Measurements from ENCODE around the gene FNIP1. TPM values are rescaled to one million over a fixed set of nuclear protein-coding genes. Genes with fewer than 3 reads are reported as not detected.

Gene FNIP1
- total and polyA plus RNA-seq, 2 of the 13 experiments (the other 11 are each of a cell fraction or from before 2014, with no cell fraction given), result 10.9 to 29.3 TPM

DNA sequence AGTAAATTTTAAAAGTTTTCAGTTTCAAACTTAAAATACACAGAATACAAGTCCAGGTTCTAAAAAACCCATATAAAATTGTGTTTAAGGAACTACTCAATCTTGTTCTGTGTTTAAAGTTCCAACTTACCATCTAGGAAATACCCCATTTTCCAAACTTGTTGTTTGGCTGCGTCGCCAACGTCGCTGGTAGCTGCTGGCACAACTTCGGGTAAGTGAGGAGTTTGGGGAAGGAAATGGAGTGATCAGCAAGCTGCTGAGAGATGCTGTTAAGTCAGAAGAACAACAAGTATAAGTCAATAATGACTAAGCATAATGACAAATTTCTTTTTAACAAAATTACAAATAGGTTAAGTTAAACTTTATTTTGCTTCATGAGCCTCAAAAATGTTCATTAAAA is 90.5 kb downstream of the FNIP1 start (continued):
- TF ChIP-seq, protein P1, sequence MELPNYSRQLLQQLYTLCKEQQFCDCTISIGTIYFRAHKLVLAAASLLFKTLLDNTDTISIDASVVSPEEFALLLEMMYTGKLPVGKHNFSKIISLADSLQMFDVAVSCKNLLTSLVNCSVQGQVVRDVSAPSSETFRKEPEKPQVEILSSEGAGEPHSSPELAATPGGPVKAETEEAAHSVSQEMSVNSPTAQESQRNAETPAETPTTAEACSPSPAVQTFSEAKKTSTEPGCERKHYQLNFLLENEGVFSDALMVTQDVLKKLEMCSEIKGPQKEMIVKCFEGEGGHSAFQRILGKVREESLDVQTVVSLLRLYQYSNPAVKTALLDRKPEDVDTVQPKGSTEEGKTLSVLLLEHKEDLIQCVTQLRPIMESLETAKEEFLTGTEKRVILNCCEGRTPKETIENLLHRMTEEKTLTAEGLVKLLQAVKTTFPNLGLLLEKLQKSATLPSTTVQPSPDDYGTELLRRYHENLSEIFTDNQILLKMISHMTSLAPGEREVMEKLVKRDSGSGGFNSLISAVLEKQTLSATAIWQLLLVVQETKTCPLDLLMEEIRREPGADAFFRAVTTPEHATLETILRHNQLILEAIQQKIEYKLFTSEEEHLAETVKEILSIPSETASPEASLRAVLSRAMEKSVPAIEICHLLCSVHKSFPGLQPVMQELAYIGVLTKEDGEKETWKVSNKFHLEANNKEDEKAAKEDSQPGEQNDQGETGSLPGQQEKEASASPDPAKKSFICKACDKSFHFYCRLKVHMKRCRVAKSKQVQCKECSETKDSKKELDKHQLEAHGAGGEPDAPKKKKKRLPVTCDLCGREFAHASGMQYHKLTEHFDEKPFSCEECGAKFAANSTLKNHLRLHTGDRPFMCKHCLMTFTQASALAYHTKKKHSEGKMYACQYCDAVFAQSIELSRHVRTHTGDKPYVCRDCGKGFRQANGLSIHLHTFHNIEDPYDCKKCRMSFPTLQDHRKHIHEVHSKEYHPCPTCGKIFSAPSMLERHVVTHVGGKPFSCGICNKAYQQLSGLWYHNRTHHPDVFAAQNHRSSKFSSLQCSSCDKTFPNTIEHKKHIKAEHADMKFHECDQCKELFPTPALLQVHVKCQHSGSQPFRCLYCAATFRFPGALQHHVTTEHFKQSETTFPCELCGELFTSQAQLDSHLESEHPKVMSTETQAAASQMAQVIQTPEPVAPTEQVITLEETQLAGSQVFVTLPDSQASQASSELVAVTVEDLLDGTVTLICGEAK (IDR thresholded peaks at IDR 0.05), result no peak
- TF ChIP-seq, protein P1 (CRISPR knock-in tag; IDR thresholded peaks at IDR 0.05), result no peak
- TF ChIP-seq, protein P2, sequence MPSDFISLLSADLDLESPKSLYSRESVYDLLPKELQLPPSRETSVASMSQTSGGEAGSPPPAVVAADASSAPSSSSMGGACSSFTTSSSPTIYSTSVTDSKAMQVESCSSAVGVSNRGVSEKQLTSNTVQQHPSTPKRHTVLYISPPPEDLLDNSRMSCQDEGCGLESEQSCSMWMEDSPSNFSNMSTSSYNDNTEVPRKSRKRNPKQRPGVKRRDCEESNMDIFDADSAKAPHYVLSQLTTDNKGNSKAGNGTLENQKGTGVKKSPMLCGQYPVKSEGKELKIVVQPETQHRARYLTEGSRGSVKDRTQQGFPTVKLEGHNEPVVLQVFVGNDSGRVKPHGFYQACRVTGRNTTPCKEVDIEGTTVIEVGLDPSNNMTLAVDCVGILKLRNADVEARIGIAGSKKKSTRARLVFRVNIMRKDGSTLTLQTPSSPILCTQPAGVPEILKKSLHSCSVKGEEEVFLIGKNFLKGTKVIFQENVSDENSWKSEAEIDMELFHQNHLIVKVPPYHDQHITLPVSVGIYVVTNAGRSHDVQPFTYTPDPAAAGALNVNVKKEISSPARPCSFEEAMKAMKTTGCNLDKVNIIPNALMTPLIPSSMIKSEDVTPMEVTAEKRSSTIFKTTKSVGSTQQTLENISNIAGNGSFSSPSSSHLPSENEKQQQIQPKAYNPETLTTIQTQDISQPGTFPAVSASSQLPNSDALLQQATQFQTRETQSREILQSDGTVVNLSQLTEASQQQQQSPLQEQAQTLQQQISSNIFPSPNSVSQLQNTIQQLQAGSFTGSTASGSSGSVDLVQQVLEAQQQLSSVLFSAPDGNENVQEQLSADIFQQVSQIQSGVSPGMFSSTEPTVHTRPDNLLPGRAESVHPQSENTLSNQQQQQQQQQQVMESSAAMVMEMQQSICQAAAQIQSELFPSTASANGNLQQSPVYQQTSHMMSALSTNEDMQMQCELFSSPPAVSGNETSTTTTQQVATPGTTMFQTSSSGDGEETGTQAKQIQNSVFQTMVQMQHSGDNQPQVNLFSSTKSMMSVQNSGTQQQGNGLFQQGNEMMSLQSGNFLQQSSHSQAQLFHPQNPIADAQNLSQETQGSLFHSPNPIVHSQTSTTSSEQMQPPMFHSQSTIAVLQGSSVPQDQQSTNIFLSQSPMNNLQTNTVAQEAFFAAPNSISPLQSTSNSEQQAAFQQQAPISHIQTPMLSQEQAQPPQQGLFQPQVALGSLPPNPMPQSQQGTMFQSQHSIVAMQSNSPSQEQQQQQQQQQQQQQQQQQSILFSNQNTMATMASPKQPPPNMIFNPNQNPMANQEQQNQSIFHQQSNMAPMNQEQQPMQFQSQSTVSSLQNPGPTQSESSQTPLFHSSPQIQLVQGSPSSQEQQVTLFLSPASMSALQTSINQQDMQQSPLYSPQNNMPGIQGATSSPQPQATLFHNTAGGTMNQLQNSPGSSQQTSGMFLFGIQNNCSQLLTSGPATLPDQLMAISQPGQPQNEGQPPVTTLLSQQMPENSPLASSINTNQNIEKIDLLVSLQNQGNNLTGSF (CRISPR knock-in tag; IDR thresholded peaks at IDR 0.05), result no peak
- TF ChIP-seq RELA (CRISPR knock-in tag; IDR thresholded peaks at IDR 0.05) (no peak), ZMYM2 (CRISPR knock-in tag; IDR thresholded peaks at IDR 0.05) (no peak), HNF4G (IDR thresholded peaks at IDR 0.05; ENCODE audit: borderline replicate concordance, low read depth, low read length) (no peak), HNF4G (CRISPR knock-in tag; IDR thresholded peaks at IDR 0.05; ENCODE audit: borderline replicate concordance, low read depth) (no peak), KDM4B (CRISPR knock-in tag; IDR thresholded peaks at IDR 0.05) (no peak), JUN (CRISPR knock-in tag; IDR thresholded peaks at IDR 0.05) (no peak), TMF1 (CRISPR knock-in tag; IDR thresholded peaks at IDR 0.05; ENCODE audit: low read depth) (no peak), ZKSCAN8 (CRISPR knock-in tag; IDR thresholded peaks at IDR 0.05; ENCODE audit: borderline replicate concordance) (no peak)

Data from HepG2 (cell line).